Activated gamma-delta T cell treated with Interleukin-2 at 50 U/mL for 16 hours (primary cell): ENCODE data around the gene RIN3.

ENCODE experiments used
- DNase-seq: peaks from one replicate; pipeline ENCODE4 v3.0.0-alpha.2; 2020

The RIN3 gene

GRCh38 chr14:92601757-92602417, 88.3 kb downstream of the RIN3 start:
- no peak for DNase-seq

- DNase-seq, result peak; percentile 50
These were observed 90.0 kb downstream of the RIN3 start for GRCh38 chr14:92603309-92604242.

- DNase-seq, result no peak
These were observed 91.8 kb downstream of the RIN3 start for GRCh38 chr14:92605274-92605940.

GRCh38 chr14:92607251-92607650, 93.7 kb downstream of the RIN3 start:
- DNase-seq, result no peak

GRCh38 chr14:92607702-92608429, 94.3 kb downstream of the RIN3 start:
- DNase-seq, result no peak

- no peak for DNase-seq
These were observed 96.4 kb downstream of the RIN3 start for GRCh38 chr14:92609955-92610354.

GRCh38 chr14:92610849-92611271, 97.3 kb downstream of the RIN3 start:
- DNase-seq, result no peak

GRCh38 chr14:92613008-92613658, 99.6 kb downstream of the RIN3 start:
- peak; percentile 58 for DNase-seq

GRCh38 chr14:92613681-92614260, 100.2 kb downstream of the RIN3 start:
- DNase-seq, result no peak

GRCh38 chr14:92615451-92615850, 101.9 kb downstream of the RIN3 start:
- DNase-seq, result peak; percentile 88

- DNase-seq, result no peak
These were observed 102.6 kb downstream of the RIN3 start for GRCh38 chr14:92616178-92616577.

GRCh38 chr14:92617581-92617980, 104.0 kb downstream of the RIN3 start:
- no peak for DNase-seq

- no peak for DNase-seq
These were observed 106.3 kb downstream of the RIN3 start for GRCh38 chr14:92619671-92620456.

- no peak for DNase-seq
These were observed 108.7 kb downstream of the RIN3 start for GRCh38 chr14:92622311-92622710.

GRCh38 chr14:92624764-92625163, 111.2 kb downstream of the RIN3 start:
- DNase-seq, result no peak

- DNase-seq, result no peak
These were observed 111.6 kb downstream of the RIN3 start for GRCh38 chr14:92625213-92625612.

- DNase-seq, result no peak
These were observed 112.5 kb downstream of the RIN3 start for GRCh38 chr14:92626041-92626440.

GRCh38 chr14:92627707-92628215, 114.2 kb downstream of the RIN3 start:
- DNase-seq, result no peak

GRCh38 chr14:92628636-92629035, 115.1 kb downstream of the RIN3 start:
- no peak for DNase-seq

- no peak for DNase-seq
These were observed 116.8 kb downstream of the RIN3 start for GRCh38 chr14:92630367-92630766.

- DNase-seq, result no peak
These were observed 117.5 kb downstream of the RIN3 start for GRCh38 chr14:92631098-92631497.
